Tibial artery (tissue), 4 donors: Measurements from ENCODE around the gene UBL5.

Experiments used
- DNase-seq, 2 donors: peaks; one replicate each; pipeline ENCODE4 v3.0.0-alpha.2; 2019
- H3K27ac ChIP-seq, 2 donors: fragments of 200-600 bp; sonication (generic) in 1 of 2; 1 replicate in 1 of 2; 2 replicates in 1 of 2; pipeline ENCODE4 v1.5.1; 2018 to 2019; ENCODE audit warnings: mild to moderate bottlenecking in 1 of 2
- H3K27me3 ChIP-seq, 2 donors: fragments of 200-600 bp; sonication (generic) in 1 of 2; one replicate each; pipeline versions ENCODE4 v1.5.1 to v1.6.0; 2016 to 2019
- H3K36me3 ChIP-seq, 3 donors: fragments of 200-600 bp; sonication (generic) in 2 of 3; one replicate each; pipeline ENCODE4 v1.5.1; 2016 to 2019; ENCODE audit warnings: mild to moderate bottlenecking in 2 of 3
- H3K4me1 ChIP-seq, 4 donors: fragments of 200-600 bp; sonication (generic) in 2 of 4; 1 replicate in 3 of 4; 2 replicates in 1 of 4; pipeline ENCODE4 v1.5.1; 2016 to 2019
- H3K4me3 ChIP-seq, 2 donors: fragments of 200-600 bp; sonication (generic) in 1 of 2; 1 replicate in 1 of 2; 2 replicates in 1 of 2; pipeline ENCODE4 v1.5.1; 2018 to 2019; ENCODE audit warnings: mild to moderate bottlenecking in 2 of 2
- H3K9me3 ChIP-seq, 3 donors: fragments of 200-600 bp; sonication (generic) in 1 of 3; one replicate each; pipeline ENCODE4 v1.5.1; 2016 to 2019
- CTCF ChIP-seq, 2 experiments: fragments of 200-600 bp in 1 of 2; fragments of 450-650 bp in 1 of 2; IDR thresholded peaks; one replicate each; pipeline ENCODE4 v1.5.1; 2017 to 2019; ENCODE audit warnings: antibody characterized with exemption in 2 of 2, mild to moderate bottlenecking in 1 of 2, moderate library complexity in 1 of 2
- intact Hi-C: fragments of 100-400 bp; cut with DNase I; formaldehyde crosslinking; loops from one replicate; pipeline ENCODE4 v1.15.0; 2023; ENCODE audit warnings: low total_unique reads

UBL5 gene

GRCh38 chr19:9868983-9869617, 41.4 kb downstream of the UBL5 start:
- no peak for TF ChIP-seq CTCF (IDR thresholded peaks at IDR 0.05)
- Histone ChIP-seq H3K9me3 (no peaks in the 10 kb centered on the region), H3K4me3 (no peak overlapping the region), H3K27me3 (no peaks in the 10 kb centered on the region), H3K36me3 (no peaks in the 10 kb centered on the region), H3K4me1 (no peaks in the 10 kb centered on the region), H3K27ac (no peak overlapping the region)
- DNase-seq = no peak
- intact Hi-C loops = no loop called here

GRCh38 chr19:9871626-9872338, 44.1 kb downstream of the UBL5 start:
- no peaks in the 10 kb centered on the region for H3K4me1 ChIP-seq
- DNase-seq = no peak
- H3K9me3 ChIP-seq = no peaks in the 10 kb centered on the region
- H3K36me3 ChIP-seq = no peaks in the 10 kb centered on the region
- H3K27me3 ChIP-seq = no peaks in the 10 kb centered on the region
- no peak overlapping the region for H3K4me3 ChIP-seq
- no peak overlapping the region for H3K27ac ChIP-seq
- TF ChIP-seq CTCF (IDR thresholded peaks at IDR 0.05) = no peak
- intact Hi-C loops = no loop called here

- H3K27me3 ChIP-seq = no peaks in the 10 kb centered on the region
- H3K27ac ChIP-seq = no peak overlapping the region
- H3K9me3 ChIP-seq = no peaks in the 10 kb centered on the region
- no peak for DNase-seq
- TF ChIP-seq CTCF (IDR thresholded peaks at IDR 0.05) = no peak
- intact Hi-C loops = no loop called here
- no peak overlapping the region for H3K4me3 ChIP-seq
- H3K36me3 ChIP-seq = no peaks in the 10 kb centered on the region
- H3K4me1 ChIP-seq = no peaks in the 10 kb centered on the region
Measured at GRCh38 chr19:9872618-9873242, 45.0 kb downstream of the UBL5 start.

- Histone ChIP-seq H3K4me1 (no peaks in the 10 kb centered on the region), H3K4me3 (no peak overlapping the region), H3K27me3 (no peaks in the 10 kb centered on the region), H3K9me3 (no peaks in the 10 kb centered on the region), H3K36me3 (no peaks in the 10 kb centered on the region), H3K27ac (no peak overlapping the region)
- intact Hi-C loops = no loop called here
- TF ChIP-seq CTCF (IDR thresholded peaks at IDR 0.05) = no peak
- DNase-seq = no peak
Measured at GRCh38 chr19:9875031-9875627, 47.4 kb downstream of the UBL5 start.

GRCh38 chr19:9875796-9876195, 48.1 kb downstream of the UBL5 start:
- H3K27ac ChIP-seq = no peak overlapping the region
- no peak for TF ChIP-seq CTCF (IDR thresholded peaks at IDR 0.05)
- no peak for DNase-seq
- H3K4me3 ChIP-seq = no peak overlapping the region
- H3K27me3 ChIP-seq = no peaks in the 10 kb centered on the region
- H3K4me1 ChIP-seq = no peaks in the 10 kb centered on the region
- intact Hi-C loops = no loop called here
- H3K36me3 ChIP-seq = no peaks in the 10 kb centered on the region
- no peaks in the 10 kb centered on the region for H3K9me3 ChIP-seq
